Suprapubic skin (tissue), 4 donors: ENCODE measurements around the gene CELF4. TPM values are rescaled to one million over a fixed set of nuclear protein-coding genes. Genes with fewer than 3 reads are reported as not detected.

Experiments
- DNase-seq, 2 donors: peaks; one replicate each; pipeline ENCODE4 v3.0.0-alpha.2; 2019; ENCODE audit warnings: low spot score in 2 of 2
- H3K27ac ChIP-seq: fragments of 200-600 bp; sonication (generic); one replicate; pipeline ENCODE4 v1.5.1; 2019
- H3K27me3 ChIP-seq: fragments of 200-600 bp; sonication (generic); one replicate; pipeline ENCODE4 v1.5.1; 2019
- H3K36me3 ChIP-seq: fragments of 200-600 bp; sonication (generic); one replicate; pipeline ENCODE4 v1.5.1; 2019
- H3K4me1 ChIP-seq: fragments of 200-600 bp; sonication (generic); one replicate; pipeline ENCODE4 v1.5.1; 2019
- H3K4me3 ChIP-seq: fragments of 200-600 bp; sonication (generic); one replicate; pipeline ENCODE4 v1.5.1; 2019; ENCODE audit warnings: mild to moderate bottlenecking
- H3K9me3 ChIP-seq: fragments of 200-600 bp; sonication (generic); one replicate; pipeline ENCODE4 v1.5.1; 2019
- CTCF ChIP-seq, 2 donors: fragments of 200-600 bp in 1 of 2; fragments of 450-650 bp in 1 of 2; sonication (generic) in 1 of 2; IDR thresholded peaks; one replicate each; pipeline ENCODE4 v1.5.1; 2016 to 2019; ENCODE audit warnings: antibody characterized with exemption in 2 of 2, mild to moderate bottlenecking in 1 of 2, moderate library complexity in 1 of 2
- EP300 ChIP-seq: sonication (generic); formaldehyde crosslinking; IDR thresholded peaks from one replicate; pipeline ENCODE4 v1.6.1; 2017; ENCODE audit warnings: antibody characterized with exemption
- POLR2A ChIP-seq, 2 donors: fragments of 450-650 bp; IDR thresholded peaks; one replicate each; pipeline ENCODE4 v1.6.1; 2017; ENCODE audit warnings: antibody characterized with exemption in 2 of 2, mild to moderate bottlenecking in 2 of 2, moderate library complexity in 2 of 2
- POLR2AphosphoS5 ChIP-seq, 3 donors: sonication (generic); formaldehyde crosslinking; IDR thresholded peaks; one replicate each; pipeline ENCODE4 v1.6.1; 2017; ENCODE audit warnings: antibody characterized with exemption in 3 of 3
- WGBS: methylation state at CpG from one replicate; pipeline ENCODE4 v1.1.5; 2018; 5-methylcytosine and 5-hydroxymethylcytosine counted together
- total RNA-seq, 4 donors: library from RNA; depleted of rRNA; stranded (reverse); fragments of >200 nt; gene quantifications; one replicate each; pipeline ENCODE4 v1.1.0, GENCODE V29; 2016

CELF4 gene
- total RNA-seq, 4 donors from 2014 or later: not detected

GRCh38 chr18:37561986-37562385 is 3.6 kb downstream of the CELF4 start:
- 33% methylated on average over 1 of the region's 1 CpG for WGBS
- no peak for DNase-seq
- no peak for TF ChIP-seq POLR2A (IDR thresholded peaks at IDR 0.05)
- TF ChIP-seq CTCF (IDR thresholded peaks at IDR 0.05): no peak
- no peak for TF ChIP-seq POLR2AphosphoS5 (IDR thresholded peaks at IDR 0.05)
- no peak for TF ChIP-seq EP300
- Histone ChIP-seq H3K9me3 (no peaks in the 10 kb centered on the region), H3K27ac (no peak overlapping the region), H3K4me3 (no peak overlapping the region), H3K4me1 (peaks cover 19% of the 10 kb centered on the region), H3K27me3 (peaks cover 57% of the 10 kb centered on the region), H3K36me3 (no peaks in the 10 kb centered on the region)

GRCh38 chr18:37560003-37560402 is 5.6 kb downstream of the CELF4 start:
- H3K36me3 ChIP-seq: no peaks in the 10 kb centered on the region
- peaks cover 40% of the 10 kb centered on the region for H3K27me3 ChIP-seq
- no peak overlapping the region for H3K27ac ChIP-seq
- no peaks in the 10 kb centered on the region for H3K9me3 ChIP-seq
- no peak overlapping the region for H3K4me3 ChIP-seq
- WGBS: 20% methylated on average over 2 of the region's 2 CpGs
- no peak for DNase-seq
- H3K4me1 ChIP-seq: peaks cover 3% of the 10 kb centered on the region
- TF ChIP-seq POLR2AphosphoS5 (IDR thresholded peaks at IDR 0.05) (no peak), CTCF (IDR thresholded peaks at IDR 0.05) (no peak), POLR2A (IDR thresholded peaks at IDR 0.05) (no peak), EP300 (no peak)

GRCh38 chr18:37559194-37559593 is 6.4 kb downstream of the CELF4 start:
- H3K4me1 ChIP-seq: no peaks in the 10 kb centered on the region
- TF ChIP-seq POLR2A (IDR thresholded peaks at IDR 0.05) (no peak), EP300 (no peak), CTCF (IDR thresholded peaks at IDR 0.05) (no peak), POLR2AphosphoS5 (IDR thresholded peaks at IDR 0.05) (no peak)

GRCh38 chr18:37554399-37554787 is 11.2 kb downstream of the CELF4 start:
- no peaks in the 10 kb centered on the region for H3K4me1 ChIP-seq
- no peak for TF ChIP-seq EP300
- TF ChIP-seq CTCF (IDR thresholded peaks at IDR 0.05): no peak
- TF ChIP-seq POLR2AphosphoS5 (IDR thresholded peaks at IDR 0.05): no peak
- TF ChIP-seq POLR2A (IDR thresholded peaks at IDR 0.05): no peak
- H3K9me3 ChIP-seq: no peaks in the 10 kb centered on the region
- no peak overlapping the region for H3K27ac ChIP-seq
- H3K4me3 ChIP-seq: no peak overlapping the region
- no peak for DNase-seq
- peaks cover 32% of the 10 kb centered on the region for H3K27me3 ChIP-seq
- 36% methylated on average over 5 of the region's 5 CpGs for WGBS
- no peaks in the 10 kb centered on the region for H3K36me3 ChIP-seq

More at GRCh38 chr18:37559194-37559593, 6.4 kb downstream of the CELF4 start:
- Histone ChIP-seq H3K9me3 (no peaks in the 10 kb centered on the region), H3K4me3 (no peak overlapping the region), H3K36me3 (no peaks in the 10 kb centered on the region), H3K27me3 (peaks cover 36% of the 10 kb centered on the region), H3K27ac (no peak overlapping the region)
- no peak for DNase-seq
- 55% methylated on average over 1 of the region's 1 CpG for WGBS

- H3K36me3 ChIP-seq: no peaks in the 10 kb centered on the region
- H3K27me3 ChIP-seq: peaks cover 37% of the 10 kb centered on the region
- H3K9me3 ChIP-seq: no peaks in the 10 kb centered on the region
- no peak overlapping the region for H3K4me3 ChIP-seq
- TF ChIP-seq CTCF (IDR thresholded peaks at IDR 0.05) (no peak), POLR2A (IDR thresholded peaks at IDR 0.05) (no peak), EP300 (no peak), POLR2AphosphoS5 (IDR thresholded peaks at IDR 0.05) (no peak)
- WGBS: 81% methylated on average over 10 of the region's 18 CpGs
- no peak for DNase-seq
- H3K4me1 ChIP-seq: no peaks in the 10 kb centered on the region
- H3K27ac ChIP-seq: no peak overlapping the region
Measured at GRCh38 chr18:37553633-37554398, 11.8 kb downstream of the CELF4 start.
